GM19238 (cell line): ENCODE measurements around the gene L3MBTL4.
A peak's percentile ranks its signal among the peaks of the same experiment; 100 is the strongest.

ENCODE experiments used
- DNase-seq: peaks from one replicate; pipeline ENCODE4 v3.0.0; 2011; ENCODE audit warnings: low spot score; ENCODE audit not compliant: insufficient read length

The L3MBTL4 gene

DNA sequence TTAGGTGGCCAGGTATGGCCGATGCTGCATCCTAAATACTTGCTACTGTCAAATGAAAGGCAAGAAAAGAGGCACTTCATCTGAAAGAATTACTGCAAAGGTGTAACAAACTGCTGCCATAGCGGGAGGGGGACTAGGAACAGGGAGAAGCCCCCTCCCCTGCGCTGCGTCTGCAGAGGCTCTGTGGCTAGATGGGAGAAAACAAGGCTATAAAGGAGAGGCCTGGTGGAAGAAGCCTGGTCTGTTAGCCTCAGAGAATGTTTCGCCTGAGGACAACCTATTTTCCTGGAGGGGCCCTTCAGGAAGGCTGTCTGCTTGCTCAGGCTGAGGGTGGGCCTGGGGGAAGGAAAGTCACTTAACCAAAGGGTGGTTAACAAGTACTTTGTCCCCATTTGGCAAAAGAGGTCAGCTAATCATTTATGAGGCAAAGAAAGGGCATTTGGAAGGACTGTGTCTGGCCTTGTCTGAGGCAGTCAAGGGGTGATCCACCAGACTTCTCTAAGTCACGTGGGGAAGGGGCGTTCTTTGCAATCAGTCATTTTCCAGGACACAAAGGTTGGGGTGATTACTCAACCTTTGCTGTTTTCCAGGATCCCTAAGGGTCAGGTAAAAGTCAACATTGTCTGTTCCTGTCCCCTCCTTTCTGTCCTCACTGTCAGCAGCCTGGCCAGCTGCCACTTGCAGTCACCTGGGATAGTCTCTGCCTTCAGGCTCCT is 416.4 kb downstream of the L3MBTL4 start:
- no peak for DNase-seq

DNA sequence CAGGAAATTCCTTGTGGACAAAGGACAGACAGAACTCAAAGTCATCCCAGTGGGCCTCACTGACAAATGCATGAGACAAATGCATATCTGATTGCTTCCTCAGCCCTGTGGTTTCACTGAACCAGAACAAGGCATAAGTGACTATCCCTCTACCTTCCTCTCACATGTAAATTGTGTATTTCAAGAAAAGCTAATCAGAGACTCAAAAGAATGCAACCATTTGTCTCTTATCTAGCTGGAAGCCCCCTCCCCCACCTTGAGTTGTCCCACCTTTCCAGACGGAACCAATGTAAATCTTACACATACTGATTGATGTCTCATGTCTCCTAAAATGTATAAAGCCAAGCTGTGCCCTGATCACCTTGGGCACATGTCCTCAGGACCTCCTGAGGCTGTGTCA is 417.4 kb downstream of the L3MBTL4 start:
- no peak for DNase-seq

DNA sequence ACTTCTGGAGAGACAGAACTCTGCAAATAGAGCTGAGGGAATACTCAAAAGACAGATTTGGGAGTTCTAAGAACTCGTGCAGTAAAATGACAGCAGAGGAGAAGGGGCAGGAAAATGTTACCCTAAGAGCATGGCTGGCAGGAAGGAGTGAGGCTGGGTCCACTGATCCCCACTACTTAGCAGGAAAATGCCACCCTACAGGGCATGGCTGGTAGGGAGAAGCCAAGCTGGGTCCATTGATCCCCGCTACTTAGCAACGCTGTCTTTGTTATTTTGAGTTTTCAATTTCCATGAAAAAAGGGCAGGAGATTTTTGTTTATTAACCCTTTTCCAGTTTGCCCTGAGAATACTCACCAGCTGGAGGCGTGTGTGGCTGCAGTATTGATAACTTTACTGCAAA is 419.1 kb downstream of the L3MBTL4 start:
- no peak for DNase-seq

DNA sequence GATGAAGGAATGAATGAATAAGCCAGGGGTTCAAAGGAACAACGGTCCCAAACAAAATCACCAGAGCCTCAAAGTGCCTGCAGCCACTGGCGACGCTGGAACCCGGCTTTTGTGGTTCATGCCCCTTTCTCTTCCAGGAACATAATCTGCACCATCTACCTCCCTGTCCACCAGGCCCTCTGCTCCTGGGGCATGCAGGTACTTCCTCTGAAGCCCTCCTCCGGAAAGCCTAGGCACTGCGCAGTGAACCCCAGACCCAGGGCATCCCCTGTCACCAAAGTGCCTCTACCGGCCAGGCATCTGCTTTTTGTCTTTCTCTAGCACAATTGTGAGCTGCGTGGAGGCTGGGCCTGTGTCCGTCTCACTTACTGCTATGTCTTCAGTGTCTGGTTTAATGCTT is 420.8 kb downstream of the L3MBTL4 start:
- DNase-seq, result no peak

DNA sequence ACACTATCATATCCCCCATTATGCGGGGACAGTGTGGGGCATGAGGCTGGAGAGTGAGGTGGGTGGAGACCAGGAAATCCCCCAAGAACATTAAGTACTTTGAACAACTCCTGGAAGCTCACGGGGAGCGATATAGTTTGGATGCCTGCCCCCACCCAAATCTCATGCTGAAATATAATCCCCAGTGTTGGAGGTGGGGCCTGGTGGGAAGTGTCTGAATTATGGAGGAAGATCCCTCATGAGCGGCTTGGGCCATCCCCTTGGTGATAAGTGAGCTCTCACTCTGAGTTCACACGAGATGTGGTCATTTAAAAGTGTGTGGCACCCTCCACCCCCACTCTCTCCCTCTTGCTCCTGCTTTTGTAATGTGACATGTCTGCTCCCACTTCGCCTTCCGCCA is 422.3 kb downstream of the L3MBTL4 start:
- DNase-seq, result no peak

DNA sequence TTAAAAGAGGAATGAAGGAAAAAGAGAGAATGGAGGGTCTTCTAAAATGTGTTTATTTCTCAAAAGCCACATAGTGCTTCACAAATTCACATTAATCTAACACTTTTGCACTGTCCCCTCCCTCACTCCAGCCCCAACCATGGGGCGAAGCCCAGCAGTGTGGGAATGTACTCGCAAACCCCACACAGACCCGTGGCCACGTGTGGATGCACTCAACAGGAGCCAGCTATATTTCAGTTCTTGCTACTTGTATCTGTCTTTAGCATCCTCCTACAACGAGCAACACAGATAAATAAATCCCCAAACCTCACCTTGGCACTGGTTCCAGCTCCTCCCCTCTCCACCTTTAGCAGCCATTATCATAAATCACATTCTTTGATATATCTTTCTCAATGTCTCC is 427.5 kb downstream of the L3MBTL4 start:
- no peak for DNase-seq

DNA sequence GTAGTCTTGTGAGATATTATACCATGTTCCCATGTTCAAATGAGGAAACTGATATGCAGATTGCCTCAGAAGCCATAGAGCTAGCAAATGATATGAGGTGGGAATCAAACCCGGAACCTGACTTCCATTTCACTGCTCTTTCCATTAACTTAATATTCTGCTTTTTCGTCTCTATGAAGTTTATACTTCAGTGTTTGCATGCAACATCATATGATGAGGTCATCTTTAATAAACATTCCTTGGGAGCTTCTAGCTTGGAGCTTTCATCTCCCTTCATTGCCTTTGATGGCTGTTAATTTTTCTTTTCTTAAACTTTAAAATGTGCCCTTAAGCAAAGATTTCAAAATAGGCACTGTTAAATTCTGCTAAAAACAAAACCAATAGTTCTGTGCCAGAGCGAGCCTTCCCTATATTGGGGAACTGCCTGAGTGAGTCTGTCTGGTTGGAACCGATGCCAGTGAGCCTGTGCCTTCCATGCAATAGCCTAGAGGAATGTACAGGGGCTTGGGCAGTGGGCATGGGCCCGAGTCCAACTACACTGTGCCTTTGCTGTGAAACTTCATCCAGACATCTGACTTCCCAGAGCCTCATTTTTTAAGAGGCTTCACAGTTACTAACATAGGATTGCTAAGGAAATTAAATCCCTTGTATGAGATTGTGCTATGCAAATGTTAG is 428.3 kb downstream of the L3MBTL4 start:
- DNase-seq, result no peak

DNA sequence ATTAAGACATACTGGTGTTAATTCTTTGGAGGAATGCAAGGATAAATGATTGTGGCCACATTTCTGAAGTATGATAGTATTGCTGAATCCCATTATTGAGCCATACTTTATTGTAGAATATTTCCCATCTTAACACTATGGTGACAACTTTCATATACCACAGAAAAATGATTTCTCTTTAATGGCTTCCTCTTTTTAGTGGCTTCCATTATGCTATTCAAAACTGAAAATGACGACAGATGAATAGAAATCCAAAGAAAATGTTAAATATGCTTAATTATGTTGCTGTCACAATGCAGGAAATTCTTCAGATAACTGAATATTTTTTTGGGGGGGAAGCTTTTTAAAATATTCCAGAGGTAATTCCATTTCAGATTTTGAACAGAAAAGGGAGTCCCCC is 430.5 kb downstream of the L3MBTL4 start:
- DNase-seq, result no peak

DNA sequence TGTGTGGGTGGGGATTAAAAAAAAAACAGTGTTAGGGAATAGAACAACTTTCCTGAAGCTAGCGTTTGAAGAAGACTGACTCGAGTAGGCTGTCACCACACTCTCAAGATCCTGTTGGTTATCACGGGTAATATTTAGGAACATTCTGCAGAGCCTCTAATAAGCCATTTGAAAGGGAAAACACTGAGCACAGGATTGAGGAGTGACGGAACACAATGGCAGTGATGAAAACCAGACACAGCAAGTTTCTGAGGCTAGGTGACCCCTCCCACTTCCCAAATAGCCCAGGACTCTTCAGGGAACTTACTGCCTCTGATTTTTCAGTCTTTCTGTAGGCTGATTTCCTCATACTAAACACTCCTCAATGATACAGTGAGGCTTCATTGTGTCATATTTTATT is 431.2 kb downstream of the L3MBTL4 start:
- DNase-seq, result no peak

DNA sequence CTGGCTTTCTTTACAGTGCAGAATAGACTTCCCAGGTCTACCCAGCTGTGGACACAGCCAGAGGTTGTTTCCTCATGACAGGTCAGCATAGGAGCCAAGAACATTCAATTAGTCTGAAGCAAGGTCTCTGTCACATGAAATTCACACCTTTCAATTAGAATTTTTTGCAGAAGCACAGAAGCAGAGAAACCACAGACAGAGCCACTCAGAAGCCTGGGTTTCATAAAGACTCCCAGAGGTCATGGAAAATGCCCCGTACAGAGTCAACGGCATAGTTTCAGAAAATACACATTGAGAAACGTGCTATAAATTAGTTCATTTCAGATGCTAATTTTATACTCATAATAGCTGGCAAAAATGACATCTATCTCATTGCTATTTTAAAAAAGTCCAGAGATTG is 432.4 kb downstream of the L3MBTL4 start:
- DNase-seq, result no peak

DNA sequence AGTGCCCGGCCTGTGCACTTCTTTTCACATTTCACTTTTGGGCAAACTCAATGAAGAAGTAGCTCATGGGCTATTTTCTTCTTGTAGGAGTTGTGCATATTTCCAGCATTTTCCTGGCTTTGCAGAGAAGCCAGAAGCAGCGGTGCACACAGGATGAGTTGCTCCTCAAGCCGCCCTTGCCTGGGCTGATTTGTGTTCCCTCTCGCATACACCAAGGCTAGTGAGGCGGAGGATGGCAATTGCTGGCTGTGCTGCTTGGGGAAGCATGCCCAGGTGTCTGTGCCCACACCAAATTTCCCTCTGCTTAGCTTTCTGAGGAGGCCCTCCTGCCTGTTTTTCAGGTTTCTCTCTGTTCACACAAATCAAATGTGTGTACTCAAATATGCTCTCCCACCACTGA is 434.0 kb downstream of the L3MBTL4 start:
- no peak for DNase-seq

DNA sequence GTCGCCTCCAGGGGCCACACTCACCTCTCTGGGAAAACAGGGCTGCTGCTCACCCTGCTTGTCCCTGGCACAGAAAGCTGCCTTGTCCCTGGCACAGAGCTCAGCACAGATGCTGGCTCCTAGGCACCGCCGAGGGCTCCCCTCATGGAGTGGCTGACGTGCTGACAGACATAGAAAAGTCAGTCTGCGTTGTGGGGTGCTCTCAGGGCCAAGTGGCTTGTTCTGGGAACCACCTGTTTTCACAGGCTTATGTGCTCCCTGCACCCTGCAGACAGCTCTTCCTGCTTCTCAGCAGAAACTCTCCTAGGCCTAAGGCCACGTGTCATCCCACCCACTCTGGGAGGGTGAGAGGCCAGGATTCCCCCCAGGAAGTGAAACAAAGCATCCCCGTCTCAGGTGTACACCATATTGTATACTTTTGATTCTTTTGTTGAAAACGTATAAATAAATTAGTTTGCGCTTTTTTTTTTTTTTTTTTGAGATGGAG is 434.7 kb downstream of the L3MBTL4 start:
- DNase-seq, result peak; percentile 30

DNA sequence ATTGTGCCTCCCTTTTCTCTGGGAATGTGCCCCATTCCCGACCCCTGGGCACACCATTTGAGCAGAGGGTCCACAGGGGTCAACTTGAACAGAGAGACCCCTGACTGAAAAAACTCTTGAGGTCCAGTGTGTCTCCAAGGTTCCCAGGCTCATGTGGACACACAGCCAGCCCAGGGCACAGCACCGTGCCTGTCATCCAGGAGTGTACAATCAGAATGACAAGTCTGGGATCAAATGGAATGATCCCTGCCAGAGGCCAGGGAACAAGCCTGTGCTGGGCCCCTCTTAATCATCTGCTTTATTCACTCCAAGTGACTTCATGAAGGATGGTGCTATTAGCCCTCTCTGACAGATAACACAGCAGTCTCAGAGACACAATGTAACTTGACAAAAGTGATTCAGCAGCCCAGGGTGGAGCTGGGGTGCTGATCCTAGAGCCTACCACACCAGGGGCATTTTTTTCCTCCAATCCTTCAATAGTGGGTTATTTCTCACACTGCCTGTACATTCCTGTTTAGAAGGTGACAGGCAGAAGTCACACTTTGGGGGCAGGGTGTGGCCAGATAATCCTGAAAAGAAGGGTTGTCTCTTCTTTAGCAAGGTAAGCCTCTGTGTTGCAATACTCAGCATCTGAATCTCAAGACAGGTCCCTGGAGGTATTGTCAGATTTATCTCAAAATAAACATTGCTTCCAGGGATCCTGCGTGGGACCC is 435.4 kb downstream of the L3MBTL4 start:
- DNase-seq, result no peak

DNA sequence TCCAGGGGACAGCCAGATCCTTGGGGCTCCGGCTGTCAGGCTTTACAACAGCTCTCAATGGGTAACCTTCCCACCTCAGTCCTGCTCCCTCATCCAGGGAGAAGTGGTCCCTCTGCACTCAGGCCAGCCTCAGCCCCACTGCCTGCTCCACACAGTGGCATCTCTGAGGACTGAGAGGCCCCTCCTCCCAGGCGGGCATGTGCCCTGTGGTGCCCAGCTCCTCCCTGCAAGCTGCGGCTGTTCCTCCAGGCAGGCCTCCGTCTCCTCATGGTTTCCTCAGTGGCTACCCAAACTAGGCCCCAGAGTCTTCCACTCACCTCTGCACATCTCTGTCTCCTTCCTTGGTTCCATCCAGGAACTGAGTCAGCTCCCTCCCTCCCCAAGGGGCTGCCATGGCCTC is 437.7 kb downstream of the L3MBTL4 start:
- no peak for DNase-seq

DNA sequence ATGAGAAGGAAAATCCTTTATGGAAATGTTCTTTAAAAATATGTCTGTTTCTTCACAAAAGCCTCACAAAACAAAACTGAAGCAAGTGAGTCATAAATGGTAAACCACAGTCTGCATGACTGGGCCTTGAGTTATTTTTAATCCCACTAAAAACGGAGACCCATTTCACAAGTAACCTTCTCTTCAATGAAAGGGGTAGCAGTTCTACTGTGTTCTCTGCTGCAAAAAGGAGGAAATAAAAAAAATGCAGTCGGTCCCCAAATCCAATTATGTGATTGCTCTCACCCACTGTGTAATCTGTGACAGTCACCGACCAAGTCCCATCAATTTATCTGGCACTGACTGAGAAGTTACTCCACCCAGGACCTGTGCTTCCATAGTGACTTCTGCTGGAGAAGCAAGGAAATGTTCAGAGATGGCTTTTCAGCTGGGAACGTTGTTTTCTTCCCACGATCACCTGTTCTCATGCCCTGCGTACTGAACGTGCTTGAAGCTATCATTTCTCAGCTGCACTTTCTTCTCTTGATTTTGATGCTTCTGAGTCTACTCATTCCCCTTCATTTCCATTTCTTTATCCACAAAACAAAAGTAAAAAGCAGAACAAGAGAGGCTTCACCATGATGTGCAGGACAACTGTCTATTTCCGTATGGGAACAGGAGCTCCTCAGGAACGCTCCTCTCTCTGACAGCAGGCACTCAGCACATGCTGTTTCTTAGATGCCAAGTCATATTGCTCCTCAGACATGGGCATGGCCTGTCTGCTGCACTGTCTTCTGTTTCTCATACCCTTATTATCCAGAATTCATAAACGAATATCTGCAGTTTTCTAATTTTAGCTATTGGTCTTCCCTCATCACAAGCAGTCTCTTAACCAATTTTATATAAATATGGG is 439.4 kb downstream of the L3MBTL4 start:
- peak; percentile 27 for DNase-seq

DNA sequence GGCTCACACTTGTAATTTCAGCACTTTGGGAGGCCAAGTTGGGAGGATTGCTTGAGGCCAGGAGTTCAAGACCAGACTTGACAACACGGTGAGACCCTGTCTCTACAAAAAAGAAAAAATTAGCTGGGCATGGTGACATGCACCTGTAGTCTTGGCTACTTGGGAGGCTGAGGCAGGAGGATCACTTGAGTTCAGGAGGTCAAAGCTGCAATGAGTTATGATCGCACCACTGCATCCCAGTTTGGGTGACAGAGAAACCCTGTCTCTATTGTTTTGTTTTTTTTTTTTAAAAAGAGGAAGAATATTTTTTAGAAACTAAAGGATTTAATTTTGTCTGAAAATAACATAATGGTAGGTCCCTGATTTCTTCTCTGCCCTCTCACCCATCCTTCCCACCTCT is 440.0 kb downstream of the L3MBTL4 start:
- DNase-seq, result no peak

DNA sequence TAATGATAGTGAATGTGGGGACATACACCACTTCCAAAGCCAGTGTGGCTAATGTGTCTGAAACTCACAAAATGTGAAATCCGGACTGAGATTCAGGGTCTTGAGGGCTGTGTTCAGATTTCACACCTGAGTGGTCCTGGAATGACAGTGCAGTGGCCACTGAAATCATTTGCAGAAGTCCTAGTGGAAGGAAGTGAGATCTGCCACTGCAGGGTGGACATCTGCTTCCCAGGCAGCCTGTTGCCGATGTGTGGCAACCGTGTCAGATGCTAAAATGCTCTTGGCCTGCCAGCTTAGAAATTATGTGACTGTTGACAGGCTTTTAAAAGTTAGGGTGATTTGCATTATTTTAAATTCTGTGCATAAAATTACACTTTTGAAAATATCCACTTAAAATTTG is 441.6 kb downstream of the L3MBTL4 start:
- no peak for DNase-seq

DNA sequence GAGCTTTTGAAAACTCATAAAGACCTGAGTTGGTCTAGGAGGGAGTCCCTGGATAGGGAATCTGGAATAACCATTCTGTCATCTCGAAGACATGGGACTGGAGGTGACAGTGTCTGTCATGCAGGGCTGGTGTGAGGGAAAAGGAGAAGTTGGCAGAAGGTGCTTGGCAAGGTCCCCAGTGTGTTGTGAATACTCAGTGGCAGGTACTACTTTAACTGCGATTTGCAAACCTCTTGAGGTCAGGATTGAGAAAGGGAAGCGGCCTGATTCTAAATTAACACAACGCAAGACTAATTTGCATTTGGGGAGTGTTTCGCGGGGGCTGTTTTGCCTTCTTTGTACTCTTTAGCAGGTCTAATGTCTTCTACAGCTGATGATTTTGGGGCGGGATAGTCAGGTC is 442.4 kb downstream of the L3MBTL4 start:
- DNase-seq, result no peak

DNA sequence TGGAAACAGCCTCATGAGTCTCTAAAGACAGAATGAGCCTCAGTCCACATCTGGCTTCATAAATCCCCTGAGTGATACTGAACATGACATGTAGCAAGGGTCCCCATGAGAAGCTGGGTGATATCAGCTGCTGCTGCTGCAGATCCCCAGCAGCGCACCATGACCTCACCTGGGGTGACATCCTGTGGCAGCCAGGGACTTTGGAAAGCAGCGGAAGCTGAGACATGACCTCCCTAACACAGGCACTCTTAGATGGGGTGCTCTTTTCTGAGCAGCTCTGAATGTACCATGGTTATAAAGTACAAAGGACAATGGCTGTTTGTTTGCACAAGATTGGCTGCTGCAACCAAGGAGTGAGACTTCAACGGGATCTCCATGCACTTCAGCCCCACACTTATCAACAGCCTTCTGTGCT is 444.7 kb downstream of the L3MBTL4 start:
- DNase-seq, result no peak

DNA sequence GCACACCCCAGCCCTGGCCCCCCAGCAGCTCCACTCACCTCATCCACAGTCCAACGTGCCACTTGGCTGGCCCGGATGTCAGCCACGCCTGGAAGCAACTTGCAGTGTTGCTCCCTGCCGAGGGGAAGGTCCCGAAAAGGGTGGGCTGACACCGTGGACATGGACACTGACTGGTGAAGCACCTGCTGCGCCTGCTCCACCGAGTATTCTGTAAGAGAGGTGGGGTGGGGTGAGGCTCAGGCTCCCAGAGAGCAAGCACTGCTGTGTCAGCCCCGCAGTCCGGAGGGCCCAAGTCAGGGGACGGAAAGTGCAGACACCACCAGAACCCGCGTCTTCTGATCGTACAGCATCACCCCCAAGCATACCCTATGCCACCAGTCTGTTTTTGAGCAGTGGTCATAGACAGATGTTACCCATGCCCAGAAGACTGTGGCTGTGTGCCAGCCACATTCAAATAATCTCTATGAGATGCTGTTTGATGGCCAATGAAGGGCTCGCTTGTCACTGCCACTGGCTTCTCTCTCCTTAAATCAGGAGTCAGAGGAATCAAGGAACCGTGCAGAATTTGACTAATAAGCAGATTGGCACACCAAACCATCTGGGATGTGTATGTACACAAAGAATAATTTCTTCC is 445.2 kb downstream of the L3MBTL4 start:
- DNase-seq, result no peak

DNA sequence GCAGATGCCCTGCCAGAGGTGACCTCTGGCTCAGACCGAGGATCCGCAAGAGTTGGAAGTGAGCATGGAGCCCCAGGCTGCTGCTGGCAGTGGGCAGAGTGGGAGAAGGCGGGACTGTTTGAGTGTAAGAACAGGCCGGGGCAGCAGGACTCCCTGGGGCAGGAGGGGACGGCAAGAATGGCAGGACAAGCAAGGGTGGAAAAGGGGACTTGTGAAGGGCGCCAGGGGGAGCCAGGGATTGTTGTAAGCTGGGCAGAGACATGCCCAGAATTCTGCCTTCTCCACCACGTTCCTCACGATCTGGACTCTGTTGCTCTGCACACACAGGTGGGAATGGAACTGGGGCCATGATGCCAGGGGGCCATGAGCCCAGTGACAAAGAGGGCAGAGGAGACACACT is 447.0 kb downstream of the L3MBTL4 start:
- no peak for DNase-seq
